Measurements from ENCODE around the gene MAB21L4. TPM values are rescaled to one million over a fixed set of nuclear protein-coding genes. Genes with fewer than 3 reads are reported as not detected.

The MAB21L4 gene
- total and polyA plus RNA-seq, 2 experiments from 2014 or later: not detected

GRCh38 chr2:240925568-240926515, 29.9 kb upstream of the MAB21L4 start:
- H3K9me3 ChIP-seq (ENCODE audit: low read depth): no peaks in the 10 kb centered on the region
- H3K4me3 ChIP-seq: no peak overlapping the region
- no peaks in the 10 kb centered on the region for H3K27me3 ChIP-seq
- TF ChIP-seq CTCF (IDR thresholded peaks at IDR 0.05; ENCODE audit: low read depth, low read length): no peak
- H3K4me1 ChIP-seq (ENCODE audit: low read depth): no peaks in the 10 kb centered on the region
- no peak for DNase-seq (ENCODE audit: low read depth in 1 of 2, low spot score in 1 of 2)
- H3K27ac ChIP-seq: no peak overlapping the region
- no peaks in the 10 kb centered on the region for H3K36me3 ChIP-seq

GRCh38 chr2:240925191-240925567, 29.2 kb upstream of the MAB21L4 start:
- no peak for TF ChIP-seq CTCF (IDR thresholded peaks at IDR 0.05; ENCODE audit: low read depth, low read length)
- Histone ChIP-seq H3K4me1 (ENCODE audit: low read depth) (no peaks in the 10 kb centered on the region), H3K36me3 (no peaks in the 10 kb centered on the region), H3K9me3 (ENCODE audit: low read depth) (no peaks in the 10 kb centered on the region), H3K27me3 (no peaks in the 10 kb centered on the region), H3K4me3 (no peak overlapping the region), H3K27ac (no peak overlapping the region)
- no peak for DNase-seq (ENCODE audit: low read depth in 1 of 2, low spot score in 1 of 2)

- no peak for DNase-seq (ENCODE audit: low read depth in 1 of 2, low spot score in 1 of 2)
- no peak overlapping the region for H3K27ac ChIP-seq
- TF ChIP-seq CTCF (IDR thresholded peaks at IDR 0.05; ENCODE audit: low read depth, low read length): no peak
Observed at GRCh38 chr2:240922982-240923537, 27.1 kb upstream of the MAB21L4 start.

GRCh38 chr2:240922245-240922981, 26.5 kb upstream of the MAB21L4 start:
- Histone ChIP-seq H3K4me3 (no peak overlapping the region), H3K27me3 (no peaks in the 10 kb centered on the region), H3K9me3 (ENCODE audit: low read depth) (no peaks in the 10 kb centered on the region), H3K4me1 (ENCODE audit: low read depth) (no peaks in the 10 kb centered on the region), H3K36me3 (no peaks in the 10 kb centered on the region), H3K27ac (no peak overlapping the region)
- TF ChIP-seq CTCF (IDR thresholded peaks at IDR 0.05; ENCODE audit: low read depth, low read length): no peak
- DNase-seq (ENCODE audit: low read depth in 1 of 2, low spot score in 1 of 2): no peak

More at GRCh38 chr2:240922982-240923537, 27.1 kb upstream of the MAB21L4 start:
- H3K4me1 ChIP-seq (ENCODE audit: low read depth): no peaks in the 10 kb centered on the region
- H3K36me3 ChIP-seq: no peaks in the 10 kb centered on the region
- no peaks in the 10 kb centered on the region for H3K27me3 ChIP-seq
- no peak overlapping the region for H3K4me3 ChIP-seq
- no peaks in the 10 kb centered on the region for H3K9me3 ChIP-seq (ENCODE audit: low read depth)

GRCh38 chr2:240921995-240922244, 26.0 kb upstream of the MAB21L4 start:
- H3K27ac ChIP-seq: no peak overlapping the region

More at GRCh38 chr2:240921995-240922244, 26.0 kb upstream of the MAB21L4 start:
- Histone ChIP-seq H3K4me1 (ENCODE audit: low read depth) (no peaks in the 10 kb centered on the region), H3K27me3 (peaks cover 4% of the 10 kb centered on the region), H3K36me3 (no peaks in the 10 kb centered on the region), H3K4me3 (no peak overlapping the region), H3K9me3 (ENCODE audit: low read depth) (no peaks in the 10 kb centered on the region)
- no peak for TF ChIP-seq CTCF (IDR thresholded peaks at IDR 0.05; ENCODE audit: low read depth, low read length)
- no peak for DNase-seq (ENCODE audit: low read depth in 1 of 2, low spot score in 1 of 2)

Data from cardiac muscle cell (in vitro differentiated cells and primary cell).